T-helper 2 cell treated with Interferon-gamma antibody and Interleukin-4, amounts not matched to agents 5 μg/mL and 100 μg/mL, for 36 hours (primary cell): ENCODE measurements around the gene METTL9.
A peak's percentile ranks its signal among the peaks of the same experiment; 100 is the strongest.
"Not testable (repeated sequence)": the region's sequence is repeated elsewhere in the genome, so short reads cannot be mapped to it uniquely, and the experiment has no call there.

Experiments used
- DNase-seq: peaks from one replicate; pipeline ENCODE4 v3.0.0; 2021; ENCODE audit warnings: low spot score
- H3K27ac Mint-ChIP-seq: one replicate; pipeline ENCODE4 v1.8.0; 2021; ENCODE audit warnings: mild to moderate bottlenecking, mixed read lengths
- H3K27me3 Mint-ChIP-seq: one replicate; pipeline ENCODE4 v1.8.0; 2021; ENCODE audit warnings: low read depth, mixed read lengths
- H3K36me3 Mint-ChIP-seq: one replicate; pipeline ENCODE4 v1.8.0; 2021; ENCODE audit warnings: low read depth, mixed read lengths
- H3K4me1 Mint-ChIP-seq: one replicate; pipeline ENCODE4 v1.8.0; 2021; ENCODE audit warnings: low read depth, mixed read lengths
- H3K4me3 Mint-ChIP-seq: one replicate; pipeline ENCODE4 v1.8.0; 2022; ENCODE audit warnings: mild to moderate bottlenecking, moderate library complexity, mixed read lengths
- H3K9me3 Mint-ChIP-seq: one replicate; pipeline ENCODE4 v1.8.0; 2021; ENCODE audit warnings: mixed read lengths

METTL9 gene

GRCh38 chr16:21588593-21588992 is 10.8 kb upstream of the METTL9 start:
- not testable (repeated sequence) for DNase-seq, H3K27ac Mint-ChIP-seq

GRCh38 chr16:21589551-21589950 is 9.8 kb upstream of the METTL9 start:
- DNase-seq = no peak
- Mint-ChIP-seq H3K4me3 (no peak overlapping the region), H3K27ac (no peak overlapping the region), H3K36me3 (no peaks in the 10 kb centered on the region), H3K4me1 (no peaks in the 10 kb centered on the region), H3K9me3 (no peaks in the 10 kb centered on the region), H3K27me3 (peaks cover 3% of the 10 kb centered on the region)

More at GRCh38 chr16:21588593-21588992, 10.8 kb upstream of the METTL9 start:
- H3K9me3 Mint-ChIP-seq, H3K4me1 Mint-ChIP-seq, H3K27me3 Mint-ChIP-seq, H3K36me3 Mint-ChIP-seq, H3K4me3 Mint-ChIP-seq: not testable (repeated sequence)

GRCh38 chr16:21590287-21590686 is 9.1 kb upstream of the METTL9 start:
- Mint-ChIP-seq H3K9me3 (no peaks in the 10 kb centered on the region), H3K4me1 (no peaks in the 10 kb centered on the region), H3K27ac (no peak overlapping the region), H3K27me3 (peaks cover 3% of the 10 kb centered on the region), H3K36me3 (no peaks in the 10 kb centered on the region), H3K4me3 (no peak overlapping the region)
- no peak for DNase-seq

GRCh38 chr16:21590796-21591195 is 8.6 kb upstream of the METTL9 start:
- H3K27me3 Mint-ChIP-seq = peaks cover 3% of the 10 kb centered on the region
- H3K9me3 Mint-ChIP-seq = no peaks in the 10 kb centered on the region
- H3K4me3 Mint-ChIP-seq = no peak overlapping the region
- no peaks in the 10 kb centered on the region for H3K4me1 Mint-ChIP-seq
- no peak overlapping the region for H3K27ac Mint-ChIP-seq
- no peaks in the 10 kb centered on the region for H3K36me3 Mint-ChIP-seq
- DNase-seq = no peak

- peaks cover 3% of the 10 kb centered on the region for H3K27me3 Mint-ChIP-seq
- H3K27ac Mint-ChIP-seq = no peak overlapping the region
- H3K4me3 Mint-ChIP-seq = no peak overlapping the region
- H3K36me3 Mint-ChIP-seq = no peaks in the 10 kb centered on the region
- DNase-seq = no peak
- no peaks in the 10 kb centered on the region for H3K9me3 Mint-ChIP-seq
- peaks cover 3% of the 10 kb centered on the region for H3K4me1 Mint-ChIP-seq
Observed at GRCh38 chr16:21592191-21592590, 7.2 kb upstream of the METTL9 start.

GRCh38 chr16:21593530-21594289 is 5.7 kb upstream of the METTL9 start:
- no peak overlapping the region for H3K27ac Mint-ChIP-seq
- peaks cover 4% of the 10 kb centered on the region for H3K36me3 Mint-ChIP-seq
- H3K4me1 Mint-ChIP-seq = peaks cover 18% of the 10 kb centered on the region
- no peak for DNase-seq
- H3K4me3 Mint-ChIP-seq = no peak overlapping the region
- no peaks in the 10 kb centered on the region for H3K9me3 Mint-ChIP-seq
- peaks cover 1% of the 10 kb centered on the region for H3K27me3 Mint-ChIP-seq

GRCh38 chr16:21597561-21598030 is 1.8 kb upstream of the METTL9 start:
- DNase-seq = no peak
- peak overlapping the region; percentile 92 for H3K4me3 Mint-ChIP-seq
- peaks cover 11% of the 10 kb centered on the region for H3K36me3 Mint-ChIP-seq
- H3K9me3 Mint-ChIP-seq = no peaks in the 10 kb centered on the region
- peak overlapping the region; percentile 96 for H3K27ac Mint-ChIP-seq
- peaks cover 39% of the 10 kb centered on the region for H3K4me1 Mint-ChIP-seq
- no peaks in the 10 kb centered on the region for H3K27me3 Mint-ChIP-seq

- DNase-seq = no peak
- Mint-ChIP-seq H3K27ac (peak overlapping the region; percentile 96), H3K36me3 (peaks cover 11% of the 10 kb centered on the region), H3K27me3 (no peaks in the 10 kb centered on the region), H3K4me3 (peak overlapping the region; percentile 92), H3K4me1 (peaks cover 39% of the 10 kb centered on the region), H3K9me3 (no peaks in the 10 kb centered on the region)
Observed at GRCh38 chr16:21598206-21598605, 1.2 kb upstream of the METTL9 start.

GRCh38 chr16:21598701-21599121 is 666 bp upstream of the METTL9 start:
- peak overlapping the region; percentile 92 for H3K4me3 Mint-ChIP-seq
- H3K27ac Mint-ChIP-seq = peak overlapping the region; percentile 90
- H3K4me1 Mint-ChIP-seq = peaks cover 42% of the 10 kb centered on the region
- no peaks in the 10 kb centered on the region for H3K9me3 Mint-ChIP-seq
- no peaks in the 10 kb centered on the region for H3K27me3 Mint-ChIP-seq
- peaks cover 11% of the 10 kb centered on the region for H3K36me3 Mint-ChIP-seq
- no peak for DNase-seq

- Mint-ChIP-seq H3K4me1 (peaks cover 47% of the 10 kb centered on the region), H3K36me3 (peaks cover 11% of the 10 kb centered on the region), H3K27ac (peak overlapping the region; percentile 86), H3K9me3 (no peaks in the 10 kb centered on the region), H3K4me3 (peak overlapping the region; percentile 96), H3K27me3 (no peaks in the 10 kb centered on the region)
- no peak for DNase-seq
Observed at GRCh38 chr16:21600031-21600773, 825 bp downstream of the METTL9 start.

GRCh38 chr16:21602785-21603184 is 3.4 kb downstream of the METTL9 start:
- H3K27ac Mint-ChIP-seq = no peak overlapping the region
- no peak for DNase-seq
- no peaks in the 10 kb centered on the region for H3K9me3 Mint-ChIP-seq
- peaks cover 10% of the 10 kb centered on the region for H3K36me3 Mint-ChIP-seq
- H3K4me3 Mint-ChIP-seq = no peak overlapping the region
- no peaks in the 10 kb centered on the region for H3K27me3 Mint-ChIP-seq
- H3K4me1 Mint-ChIP-seq = peaks cover 40% of the 10 kb centered on the region

- Mint-ChIP-seq H3K27me3 (no peaks in the 10 kb centered on the region), H3K9me3 (no peaks in the 10 kb centered on the region), H3K4me1 (peaks cover 40% of the 10 kb centered on the region), H3K27ac (no peak overlapping the region), H3K36me3 (peaks cover 7% of the 10 kb centered on the region), H3K4me3 (no peak overlapping the region)
- DNase-seq = no peak
Observed at GRCh38 chr16:21603928-21604327, 4.6 kb downstream of the METTL9 start.

GRCh38 chr16:21605848-21606247 is 6.5 kb downstream of the METTL9 start:
- not testable (repeated sequence) for H3K27ac Mint-ChIP-seq, DNase-seq, H3K9me3 Mint-ChIP-seq, H3K27me3 Mint-ChIP-seq, H3K4me3 Mint-ChIP-seq, H3K36me3 Mint-ChIP-seq
- H3K4me1 Mint-ChIP-seq = peaks cover 52% of the 10 kb centered on the region

- no peaks in the 10 kb centered on the region for H3K27me3 Mint-ChIP-seq
- peak; percentile 38 for DNase-seq
- no peaks in the 10 kb centered on the region for H3K9me3 Mint-ChIP-seq
- H3K36me3 Mint-ChIP-seq = peaks cover 4% of the 10 kb centered on the region
- H3K4me3 Mint-ChIP-seq = peak overlapping the region; percentile 44
- H3K27ac Mint-ChIP-seq = peak overlapping the region; percentile 9
- peaks cover 52% of the 10 kb centered on the region for H3K4me1 Mint-ChIP-seq
Observed at GRCh38 chr16:21608639-21609328, 9.4 kb downstream of the METTL9 start.
